ENCODE results near the gene EEA1. TPM values are rescaled to one million over a fixed set of nuclear protein-coding genes. Genes with fewer than 3 reads are reported as not detected.

The EEA1 gene
- 12.8 and 13.9 TPM in 2 replicates for total RNA-seq

GRCh38 chr12:92928962-92929915, at the start of gene EEA1:
TSS of gene EEA1 (minus strand) at chr12:92929295. CDS start at chr12:92929066, 229 bp downstream.

Other genes with a start within 250 kb of the EEA1 start
- 0.13 TPM in 1 of 2 replicates, not detected in the other for gene PLEKHG7, start 226.3 kb downstream of the EEA1 start, total RNA-seq

Data from epithelial cell of alveolus of lung (primary cell).